HFFc6 (cell line): ENCODE measurements around the gene AKAP13. TPM values are rescaled to one million over a fixed set of nuclear protein-coding genes. Genes with fewer than 3 reads are reported as not detected.

Experiments used
- DNase-seq: peaks from one replicate; pipeline ENCODE4 v3.0.0-alpha.2; 2018
- H3K27ac Mint-ChIP-seq: 2 replicates; pipeline ENCODE4 v1.8.0; 2020; ENCODE audit warnings: mild to moderate bottlenecking, mixed read lengths
- H3K27me3 Mint-ChIP-seq: 2 replicates; pipeline ENCODE4 v1.8.0; 2021; ENCODE audit warnings: mild to moderate bottlenecking, moderate library complexity, mixed read lengths; ENCODE audit not compliant: insufficient read depth
- H3K36me3 Mint-ChIP-seq: 2 replicates; pipeline ENCODE4 v1.8.0; 2021; ENCODE audit warnings: low read depth, mixed read lengths
- H3K4me1 Mint-ChIP-seq: 2 replicates; pipeline ENCODE4 v1.8.0; 2020; ENCODE audit warnings: low read depth, mixed read lengths
- H3K4me3 Mint-ChIP-seq: 2 replicates; pipeline ENCODE4 v1.8.0; 2020; ENCODE audit warnings: mild to moderate bottlenecking, moderate library complexity, mixed read lengths
- H3K9me3 Mint-ChIP-seq: 2 replicates; pipeline ENCODE4 v1.8.0; 2020; ENCODE audit warnings: mild to moderate bottlenecking, mixed read lengths
- CTCF ChIP-seq: fragments of 200-600 bp; sonication (generic); IDR thresholded peaks from 2 replicates; pipeline ENCODE4 v1.5.0; 2021; ENCODE audit warnings: antibody characterized with exemption, mild to moderate bottlenecking
- total RNA-seq, 6 experiments: library from RNA; stranded (reverse); fragmentation: NEBNext Ultra II Directional; extraction: Animal tissue kit (Norgen Biotek cat#: 25700); gene quantifications; 2 replicates in 1 of 6; 3 replicates in 5 of 6; pipeline ENCODE4 v1.2.3, GENCODE V29; 2021

The AKAP13 gene
- total RNA-seq, 6 experiments from 2014 or later: 29.0 to 51.3 (median 35.6) TPM

GRCh38 chr15:85414991-85415390 is 34.6 kb downstream of the AKAP13 start:
- TF ChIP-seq CTCF: no peak
- DNase-seq: no peak
- Mint-ChIP-seq H3K4me3 (no peak overlapping the region), H3K4me1 (peaks cover 92% of the 10 kb centered on the region), H3K27me3 (no peaks in the 10 kb centered on the region; the same call in 1 of the 2 replicates), H3K9me3 (no peaks in the 10 kb centered on the region), H3K36me3 (peaks cover 17% of the 10 kb centered on the region), H3K27ac (peak overlapping the region; percentile 81)

DNA sequence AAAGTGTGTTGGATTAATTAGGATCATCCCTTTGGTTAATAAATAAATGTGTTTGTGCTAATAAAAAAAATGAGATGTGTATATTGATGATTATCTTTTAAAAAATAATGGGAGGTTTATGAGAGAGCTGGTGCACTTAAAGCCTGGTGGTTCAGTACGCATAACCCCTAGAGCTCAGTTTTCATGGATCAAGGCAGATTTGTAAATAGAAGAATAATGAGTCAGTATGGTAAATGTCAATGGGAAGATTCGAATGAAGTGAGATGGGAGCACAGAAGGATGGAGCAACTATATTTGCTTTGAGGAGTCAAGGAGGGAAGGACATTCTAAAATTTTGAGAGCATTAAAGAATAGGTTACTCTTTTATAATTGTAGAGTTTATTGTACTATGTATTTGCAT is 35.4 kb downstream of the AKAP13 start:
- Mint-ChIP-seq H3K4me3 (peak overlapping the region; percentile 3; the same call in 1 of the 2 replicates), H3K36me3 (peaks cover 9% of the 10 kb centered on the region), H3K27ac (peak overlapping the region; percentile 16), H3K9me3 (no peaks in the 10 kb centered on the region), H3K4me1 (peaks cover 92% of the 10 kb centered on the region), H3K27me3 (no peaks in the 10 kb centered on the region; the same call in 1 of the 2 replicates)
- no peak for DNase-seq
- TF ChIP-seq CTCF: no peak

DNA sequence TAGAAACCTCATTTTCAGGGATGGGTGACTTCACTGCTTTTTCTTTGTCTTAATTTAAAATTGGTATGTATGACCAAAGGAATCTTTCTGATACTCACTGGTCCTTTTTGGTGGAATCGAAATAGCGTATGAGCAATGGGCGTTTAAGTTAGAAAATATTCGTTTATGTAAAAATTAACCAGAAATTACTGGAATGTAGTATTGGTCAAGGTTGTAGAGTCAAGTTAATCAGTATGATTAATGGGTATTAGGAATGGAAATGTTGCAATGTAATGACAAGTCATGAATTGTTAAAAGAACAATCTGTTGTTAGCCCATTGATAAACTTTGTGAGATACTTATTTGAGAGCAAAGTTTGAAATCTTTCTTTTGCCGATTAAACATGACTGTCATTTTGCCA is 36.9 kb downstream of the AKAP13 start:
- H3K9me3 Mint-ChIP-seq: no peaks in the 10 kb centered on the region
- H3K4me1 Mint-ChIP-seq: peaks cover 94% of the 10 kb centered on the region
- no peak overlapping the region for H3K27ac Mint-ChIP-seq
- H3K36me3 Mint-ChIP-seq: peaks cover 5% of the 10 kb centered on the region; the same call in 1 of the 2 replicates
- no peak overlapping the region for H3K4me3 Mint-ChIP-seq
- DNase-seq: no peak
- no peaks in the 10 kb centered on the region; the same call in 1 of the 2 replicates for H3K27me3 Mint-ChIP-seq
- no peak for TF ChIP-seq CTCF

GRCh38 chr15:85419161-85419560 is 38.8 kb downstream of the AKAP13 start:
- Mint-ChIP-seq H3K27ac (peak overlapping the region; percentile 39), H3K27me3 (no peaks in the 10 kb centered on the region; the same call in 1 of the 2 replicates), H3K4me1 (peaks cover 87% of the 10 kb centered on the region), H3K9me3 (no peaks in the 10 kb centered on the region), H3K36me3 (peaks cover 5% of the 10 kb centered on the region; the same call in 1 of the 2 replicates), H3K4me3 (peak overlapping the region; percentile 27; the same call in 1 of the 2 replicates)
- no peak for TF ChIP-seq CTCF
- no peak for DNase-seq

GRCh38 chr15:85421116-85421925 is 40.9 kb downstream of the AKAP13 start:
- peak overlapping the region; percentile 9 for H3K4me3 Mint-ChIP-seq
- no peaks in the 10 kb centered on the region for H3K9me3 Mint-ChIP-seq
- no peak for DNase-seq
- no peak overlapping the region for H3K27ac Mint-ChIP-seq
- no peaks in the 10 kb centered on the region; the same call in 1 of the 2 replicates for H3K27me3 Mint-ChIP-seq
- no peak for TF ChIP-seq CTCF
- H3K36me3 Mint-ChIP-seq: peaks cover 5% of the 10 kb centered on the region; the same call in 1 of the 2 replicates
- H3K4me1 Mint-ChIP-seq: peaks cover 66% of the 10 kb centered on the region
